ENCODE data around the gene LSP1.
"Not testable (repeated sequence)": the region's sequence is repeated elsewhere in the genome, so short reads cannot be mapped to it uniquely, and the experiment has no call there.

Gene LSP1

DNA sequence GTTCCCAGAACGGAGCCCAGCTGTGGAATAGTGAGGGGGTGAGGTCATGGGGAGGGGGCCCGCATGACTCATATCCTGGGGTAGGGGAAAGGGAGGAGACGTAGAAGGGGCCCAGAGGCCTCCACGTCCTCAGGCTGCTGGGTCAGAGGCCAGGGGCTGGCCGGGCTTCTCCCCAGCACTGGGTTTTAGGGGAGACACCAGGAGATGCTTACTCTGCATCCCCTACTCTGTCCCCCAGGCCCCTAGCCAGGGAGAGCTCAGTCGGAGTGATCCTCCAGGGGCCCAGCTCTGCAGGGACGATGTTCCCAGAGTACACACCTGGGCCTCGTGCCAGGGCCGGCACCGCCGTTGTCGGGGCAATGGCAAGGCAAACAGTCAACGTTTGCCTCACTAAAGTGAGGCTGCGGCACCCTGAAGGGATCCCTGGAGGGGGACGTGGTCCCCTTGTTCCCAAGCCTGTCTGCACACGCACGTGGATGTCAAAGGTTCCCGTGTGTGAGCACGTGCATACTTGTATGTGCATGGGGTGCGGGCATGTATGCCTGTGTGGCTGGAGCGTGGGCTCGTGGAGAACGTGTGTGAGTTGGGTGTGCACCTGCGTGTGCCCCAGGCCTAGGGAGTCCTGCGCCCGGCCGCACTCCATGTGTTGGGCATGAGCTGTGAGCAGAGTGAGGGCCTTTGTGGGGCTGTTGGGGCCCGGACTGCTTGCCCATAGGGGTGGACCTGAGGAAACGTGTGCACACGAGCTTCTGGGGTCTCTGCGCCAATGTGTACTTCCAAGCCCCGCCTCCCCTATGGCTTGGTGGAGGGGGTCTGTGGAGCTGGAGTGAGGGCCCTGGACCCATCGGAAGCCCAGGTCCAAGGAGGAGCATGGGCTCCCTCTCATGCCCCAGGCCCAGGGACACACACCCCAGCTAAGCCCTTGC lies 24.6 kb downstream of the LSP1 start:
- DNase-seq (ENCODE audit: low spot score): peak; percentile 7

DNA sequence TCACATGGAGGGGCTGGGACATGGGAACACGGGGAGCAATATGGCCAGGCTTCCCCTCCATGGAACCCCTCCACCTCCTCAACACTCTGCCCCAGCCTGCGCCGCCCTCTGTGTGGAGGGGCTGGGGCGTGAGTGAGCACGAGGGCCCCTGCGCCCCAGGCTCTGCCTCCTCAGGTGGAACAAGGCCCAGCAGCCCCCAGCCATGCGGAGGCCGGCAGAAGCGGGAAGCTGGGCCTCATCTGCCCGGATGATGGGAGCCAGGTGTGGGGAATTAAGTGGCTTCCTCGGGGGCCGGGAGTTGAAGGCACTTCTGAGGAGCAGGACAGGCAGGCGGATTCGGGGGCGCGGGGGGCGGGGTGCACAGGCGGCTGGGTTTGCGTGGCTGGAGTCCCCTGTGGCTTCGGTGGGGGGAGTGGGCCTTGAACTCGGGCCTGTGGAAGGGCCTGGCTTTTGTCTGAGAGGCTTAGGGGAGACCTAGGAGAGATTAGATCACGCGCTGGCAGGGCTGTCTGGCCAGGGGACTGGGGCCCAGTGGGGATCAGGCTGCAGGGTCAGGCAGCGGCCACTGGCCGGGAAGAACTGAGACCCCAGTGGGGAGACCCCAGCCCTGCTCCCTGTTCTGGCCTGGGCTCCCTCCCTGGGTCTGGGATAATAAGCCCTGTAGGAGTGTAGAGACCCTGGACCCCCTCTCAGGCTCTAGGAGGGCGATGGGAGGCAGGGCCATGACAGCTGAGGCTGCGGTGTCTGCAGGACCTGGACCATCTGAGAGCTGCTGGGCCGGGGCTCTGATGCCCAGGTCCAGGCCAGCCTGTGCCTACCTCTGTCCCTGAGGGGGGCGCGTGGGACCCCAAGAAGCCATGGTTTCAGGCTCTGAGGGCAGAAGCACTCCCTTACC lies 25.5 kb downstream of the LSP1 start:
- DNase-seq (ENCODE audit: low spot score): peak; percentile 11

DNA sequence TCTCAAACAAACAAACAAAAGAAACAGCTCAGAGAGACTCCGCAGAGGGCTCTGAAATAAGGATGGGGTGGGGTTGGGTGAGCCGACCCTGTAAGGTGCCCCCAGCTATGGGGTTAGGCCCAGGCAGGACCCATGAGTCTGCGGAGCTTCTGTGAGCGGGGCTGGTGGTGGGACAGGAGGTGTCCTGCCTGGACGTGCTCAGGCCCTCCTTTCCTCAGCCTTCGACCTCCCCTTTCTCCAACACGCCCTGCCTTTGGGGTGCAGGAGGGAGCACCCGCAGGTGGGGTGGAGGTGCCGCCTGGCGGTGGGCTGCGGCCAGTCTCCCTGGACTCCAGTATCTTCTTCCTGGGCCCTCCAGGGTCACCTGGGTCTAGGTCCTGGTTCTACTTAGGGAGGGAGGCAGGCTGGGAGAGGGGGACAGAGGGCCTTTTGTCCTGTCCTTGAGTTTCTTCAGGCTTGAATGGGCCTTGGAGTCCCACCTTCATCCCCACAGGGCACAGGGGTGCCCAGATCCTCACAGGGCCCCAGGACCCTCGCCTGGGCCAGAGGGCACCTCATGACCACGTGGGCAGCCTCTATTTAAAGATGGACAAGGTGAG lies 26.6 kb downstream of the LSP1 start:
- DNase-seq (ENCODE audit: low spot score): peak; percentile 5

DNA sequence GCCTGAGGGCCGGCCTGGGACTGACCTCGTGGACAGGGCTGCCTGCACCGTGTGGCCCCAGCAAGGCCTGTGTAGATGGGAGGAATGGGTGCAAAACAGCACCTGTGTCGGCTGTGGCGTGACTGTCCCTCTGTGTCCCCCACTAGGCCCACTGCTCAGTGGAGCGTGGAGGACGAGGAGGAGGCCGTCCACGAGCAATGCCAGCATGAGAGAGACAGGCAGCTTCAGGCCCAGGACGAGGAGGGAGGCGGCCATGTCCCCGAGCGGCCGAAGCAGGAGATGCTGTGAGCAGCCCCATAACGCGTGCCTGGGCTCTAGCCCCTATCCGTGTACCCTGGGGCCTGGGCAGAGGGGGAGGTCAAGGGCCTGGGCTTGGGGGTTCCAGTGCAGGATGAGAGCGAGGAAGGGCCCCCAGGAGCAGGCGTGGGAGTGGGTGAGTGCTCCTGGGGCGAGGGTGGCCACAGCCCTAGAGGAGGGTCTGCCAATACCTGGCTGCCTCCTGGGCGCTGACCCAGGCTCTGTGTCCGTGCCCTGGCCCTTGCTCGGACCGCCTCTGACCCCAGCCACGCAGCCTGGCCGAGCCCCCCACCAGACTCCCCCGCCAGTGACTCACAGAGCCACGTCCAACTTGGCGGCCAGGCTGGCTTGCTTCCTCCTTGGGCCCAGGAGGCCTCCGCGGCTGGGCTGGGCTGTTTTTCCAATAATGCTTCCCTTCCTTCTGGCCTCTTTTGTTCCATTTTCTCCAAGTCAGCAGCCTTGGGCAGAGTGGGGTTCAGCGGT lies 27.2 kb downstream of the LSP1 start:
- peak; percentile 61 for DNase-seq (ENCODE audit: low spot score)

DNA sequence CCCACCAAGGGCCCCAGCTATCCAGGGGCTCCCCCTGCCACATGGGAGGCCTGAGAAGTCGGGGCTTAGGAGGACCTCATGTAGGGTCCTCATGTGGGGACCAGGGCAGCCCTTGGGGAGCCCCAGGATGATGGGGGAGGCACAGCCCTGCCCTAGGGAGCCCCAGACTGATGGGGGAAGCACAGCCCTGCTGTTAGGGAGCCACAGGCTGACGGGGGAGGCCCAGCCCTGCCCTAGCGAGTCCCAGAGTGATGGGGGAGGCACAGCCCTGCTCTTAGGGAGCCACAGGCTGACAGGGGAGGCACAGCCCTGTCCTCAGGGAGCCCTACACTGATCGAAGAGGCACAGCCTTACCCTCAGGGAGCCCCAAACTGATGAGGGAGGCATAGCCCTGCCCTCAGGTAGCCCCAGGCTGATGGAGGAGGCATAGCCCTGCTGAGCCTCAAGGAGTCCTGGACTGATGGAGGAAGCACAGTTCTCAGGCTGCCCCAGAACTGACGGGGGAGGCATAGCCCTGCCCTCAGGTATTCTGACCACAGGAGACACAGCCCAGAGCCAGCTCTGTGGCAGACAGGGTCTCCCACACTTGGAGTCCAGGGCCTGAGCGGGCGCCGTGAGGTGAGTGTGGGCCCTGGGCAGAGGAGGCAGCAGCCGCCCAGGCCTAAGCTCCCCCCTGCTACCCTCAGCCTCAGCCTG lies 28.0 kb downstream of the LSP1 start:
- peak; percentile 11 for DNase-seq (ENCODE audit: low spot score)

DNA sequence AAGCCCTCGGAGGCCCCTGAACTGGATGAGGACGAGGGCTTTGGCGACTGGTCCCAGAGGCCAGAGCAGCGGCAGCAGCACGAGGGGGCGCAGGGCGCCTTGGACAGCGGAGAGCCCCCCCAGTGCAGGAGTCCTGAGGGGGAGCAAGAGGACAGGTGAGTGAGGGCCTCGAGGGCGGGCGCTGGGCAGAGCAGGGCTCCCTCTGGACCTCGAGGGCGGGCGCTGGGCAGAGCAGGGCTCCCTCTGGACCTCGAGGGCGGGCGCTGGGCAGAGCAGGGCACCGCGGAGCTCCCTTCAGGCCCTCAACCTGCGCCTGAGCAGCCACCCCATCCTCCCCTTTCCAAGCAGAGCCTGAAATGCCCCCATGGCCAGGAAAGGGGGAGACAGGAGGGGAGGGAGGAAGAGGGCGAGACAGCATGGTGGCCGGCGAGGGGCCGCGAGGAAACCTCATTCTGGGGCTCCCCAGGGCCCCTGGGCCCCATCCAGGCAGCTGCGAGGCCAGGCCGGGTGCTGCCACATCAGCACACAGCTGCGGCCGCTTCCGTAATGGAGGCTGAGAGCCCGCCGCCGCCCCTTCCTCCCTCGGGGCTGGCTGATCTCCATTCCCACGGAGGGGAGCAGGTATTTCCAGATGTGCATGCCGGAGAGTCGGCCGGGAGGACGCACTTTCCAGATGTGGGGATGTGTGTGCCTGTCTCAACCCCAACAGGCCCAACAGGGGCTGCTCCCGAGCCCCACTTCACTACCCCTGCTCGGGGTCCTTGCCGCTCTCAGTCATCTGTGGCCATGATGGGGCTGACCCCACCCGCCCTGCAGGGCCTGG lies 28.8 kb downstream of the LSP1 start:
- DNase-seq (ENCODE audit: low spot score): peak; percentile 11

DNA sequence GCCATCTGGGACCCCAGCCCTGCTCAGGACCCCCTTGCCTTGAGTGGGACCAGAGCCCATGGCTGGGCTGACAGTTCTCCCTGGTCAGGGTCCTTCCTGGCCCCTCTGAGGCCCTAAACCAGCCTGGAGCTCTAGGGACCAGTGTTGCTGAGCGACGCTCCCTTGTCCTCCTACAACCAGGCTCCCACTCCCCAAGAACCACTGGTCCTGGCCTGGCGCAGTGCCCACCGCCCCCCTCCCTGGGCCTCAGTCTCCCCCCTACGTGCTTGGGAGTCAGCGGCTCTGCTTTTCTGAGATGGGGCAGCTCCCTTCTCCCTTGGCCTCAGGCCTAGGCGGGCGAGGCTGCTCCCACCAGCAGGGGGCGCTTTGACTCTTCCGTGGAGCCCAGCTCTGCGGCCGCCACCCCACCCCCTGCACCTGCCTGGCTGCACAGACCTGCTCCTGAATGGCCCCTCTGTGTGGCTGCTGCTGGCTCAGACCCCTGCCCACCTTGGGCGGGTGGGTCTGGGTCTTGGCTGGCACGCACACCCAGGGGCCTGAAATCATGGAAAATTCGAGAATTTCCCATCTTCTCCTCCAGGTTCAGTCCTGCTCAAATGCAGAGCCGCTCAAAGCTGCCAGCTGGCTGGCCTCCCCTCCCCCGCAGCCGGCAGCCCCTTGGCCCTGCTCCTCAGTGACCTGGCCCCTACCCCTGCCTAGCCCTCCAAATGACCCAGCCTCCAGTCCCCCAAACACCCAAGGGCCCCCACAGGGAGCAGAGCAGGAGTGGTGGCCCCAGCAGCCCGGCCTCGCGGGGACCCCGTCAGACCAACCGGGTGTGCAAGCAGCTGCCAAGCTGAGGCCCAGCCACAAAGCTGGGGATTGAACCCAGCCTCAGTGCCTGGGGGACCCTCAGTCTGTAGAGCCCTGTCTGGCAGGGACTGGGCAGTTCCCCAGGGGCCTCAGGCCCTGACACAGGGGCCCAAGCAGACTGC lies 29.7 kb downstream of the LSP1 start:
- DNase-seq (ENCODE audit: low spot score): peak; percentile 92

DNA sequence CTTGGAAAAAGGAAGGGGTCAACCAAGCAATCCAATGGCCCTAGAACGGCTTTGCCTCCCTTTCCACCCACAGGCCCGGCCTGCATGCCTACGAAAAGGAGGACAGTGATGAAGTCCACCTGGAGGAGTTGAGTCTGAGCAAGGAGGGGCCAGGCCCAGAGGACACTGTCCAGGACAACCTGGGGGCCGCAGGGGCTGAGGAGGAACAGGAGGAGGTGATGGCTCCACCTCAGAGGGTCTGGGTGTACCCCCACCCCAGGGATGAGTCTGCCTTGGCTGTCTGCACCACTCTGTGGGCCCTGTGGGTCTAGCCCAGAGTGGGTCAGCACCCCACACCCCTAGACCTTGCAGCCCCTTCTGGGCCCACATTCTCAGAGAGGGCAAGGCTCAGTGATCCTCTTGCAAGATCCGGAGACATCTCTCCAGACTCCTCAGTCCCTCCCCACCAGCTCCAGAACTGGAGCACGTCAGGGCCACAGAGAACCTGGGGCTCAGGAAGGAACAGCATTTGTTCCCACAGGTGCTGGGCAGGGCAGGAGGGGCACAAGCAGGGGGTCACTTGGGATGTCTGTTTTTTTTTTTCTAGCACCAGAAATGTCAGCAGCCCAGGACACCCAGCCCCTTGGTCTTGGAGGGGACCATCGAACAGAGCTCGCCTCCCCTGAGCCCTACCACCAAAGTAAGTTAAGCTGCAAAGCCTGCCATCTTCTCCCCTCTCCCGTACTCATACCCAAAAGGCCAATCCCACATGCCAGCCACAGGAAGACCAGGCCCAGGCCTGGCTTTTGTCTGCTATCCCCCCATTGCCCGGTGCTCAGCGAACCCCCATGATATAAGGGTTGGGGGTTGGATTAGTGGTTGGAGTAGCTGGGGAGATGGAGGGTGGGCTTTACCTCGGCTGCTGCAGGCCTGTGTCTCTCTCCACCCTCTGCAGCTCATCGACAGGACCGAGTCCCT lies 30.7 kb downstream of the LSP1 start:
- peak; percentile 6 for DNase-seq (ENCODE audit: low spot score)

DNA sequence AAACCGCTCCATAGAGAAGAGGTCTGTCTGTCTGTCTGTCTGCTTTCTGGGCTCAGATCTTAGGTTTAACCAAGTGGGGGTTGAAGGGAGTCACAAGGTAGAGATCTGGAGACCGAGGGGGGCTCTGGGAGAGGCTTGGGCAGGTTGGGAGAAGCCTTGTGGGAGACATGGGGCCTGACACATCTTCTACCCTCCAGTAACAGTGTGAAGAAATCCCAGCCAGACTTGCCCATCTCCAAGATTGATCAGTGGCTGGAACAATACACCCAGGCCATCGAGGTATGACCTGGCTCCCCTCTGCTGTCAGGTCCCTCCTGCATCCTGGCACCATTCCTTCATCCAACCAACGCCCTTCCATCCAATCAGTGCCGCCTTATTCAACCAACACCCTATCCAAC lies 31.4 kb downstream of the LSP1 start:
- DNase-seq (ENCODE audit: low spot score): peak; percentile 8

DNA sequence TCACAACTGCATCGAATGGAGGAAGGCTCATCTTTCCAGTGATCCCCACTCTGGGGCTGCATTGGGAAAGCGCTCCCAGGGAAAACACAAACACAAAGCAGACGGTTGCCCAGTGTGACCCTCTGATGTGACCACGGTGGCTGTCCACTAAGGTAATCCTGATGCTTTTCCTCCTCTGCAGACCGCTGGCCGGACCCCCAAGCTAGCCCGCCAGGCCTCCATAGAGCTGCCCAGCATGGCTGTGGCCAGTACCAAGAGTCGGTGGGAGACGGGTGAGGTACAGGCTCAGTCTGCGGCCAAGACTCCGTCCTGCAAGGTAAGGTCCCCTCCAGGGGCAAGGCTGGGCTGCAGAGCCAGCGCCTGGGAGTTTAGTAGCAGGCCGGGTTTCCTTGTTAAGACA lies 33.7 kb downstream of the LSP1 start:
- not testable (repeated sequence) for DNase-seq (ENCODE audit: low spot score)

DNA sequence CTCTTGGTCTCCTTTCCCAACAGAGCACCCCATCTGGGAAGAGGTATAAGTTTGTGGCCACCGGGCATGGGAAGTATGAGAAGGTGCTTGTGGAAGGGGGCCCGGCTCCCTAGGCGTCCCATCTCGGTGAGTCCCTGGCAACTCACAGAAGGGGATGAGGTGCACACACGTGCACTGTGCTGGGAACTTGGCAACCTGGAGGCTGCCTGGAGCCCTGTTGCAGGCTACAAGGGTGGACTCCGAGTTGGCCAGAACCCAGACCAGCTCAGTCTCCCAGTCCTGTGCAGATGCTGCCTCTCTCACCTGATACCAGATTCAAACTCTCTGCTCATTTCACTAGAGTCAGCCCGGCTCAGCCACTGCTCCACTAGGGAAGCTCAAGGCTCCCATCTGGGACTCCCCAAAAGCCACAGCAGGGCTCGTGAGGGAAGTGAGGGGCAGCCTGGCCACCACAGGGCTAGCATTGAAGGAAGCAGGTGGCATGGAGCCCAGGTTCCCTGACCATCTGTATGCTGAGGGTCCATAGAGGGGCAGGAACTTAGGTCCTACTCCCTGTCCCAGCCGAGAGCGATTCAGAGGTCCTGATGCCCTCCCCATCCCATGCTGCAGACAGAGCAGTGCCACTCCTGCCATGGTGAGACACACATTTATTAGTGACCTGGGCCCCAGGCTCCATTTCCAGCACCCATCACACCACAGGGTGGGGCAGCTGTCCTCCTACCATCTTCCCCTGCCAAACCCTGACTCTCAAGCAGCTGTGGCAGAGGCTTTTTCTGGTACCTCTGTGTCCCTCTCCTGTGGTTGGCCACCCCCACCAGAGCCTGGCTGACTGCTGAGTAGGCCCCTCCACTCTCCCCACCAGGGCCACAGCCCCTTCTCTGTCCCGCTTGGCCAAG lies 34.8 kb downstream of the LSP1 start:
- DNase-seq (ENCODE audit: low spot score): no peak

DNA sequence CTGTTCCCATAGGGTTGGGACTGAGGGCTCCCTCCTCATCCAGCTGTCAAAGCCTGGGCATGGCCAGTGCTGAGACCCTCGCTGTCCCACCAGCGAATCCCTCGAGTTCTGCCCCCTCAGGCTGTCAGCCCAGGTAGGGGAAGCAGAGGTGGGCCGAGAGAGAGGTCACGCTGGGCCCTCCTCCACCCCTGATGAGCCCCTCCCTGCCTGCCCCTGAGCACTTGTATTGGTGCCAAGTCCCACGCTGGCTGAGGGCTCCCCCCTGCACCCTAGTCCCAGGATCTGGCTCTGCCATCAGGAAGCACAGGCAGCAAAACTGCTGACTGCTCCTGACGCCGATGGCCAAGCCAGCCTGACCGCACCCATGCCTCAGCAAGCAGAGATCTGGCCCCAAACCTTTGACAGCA lies 35.5 kb downstream of the LSP1 start:
- DNase-seq (ENCODE audit: low spot score): peak; percentile 6

DNA sequence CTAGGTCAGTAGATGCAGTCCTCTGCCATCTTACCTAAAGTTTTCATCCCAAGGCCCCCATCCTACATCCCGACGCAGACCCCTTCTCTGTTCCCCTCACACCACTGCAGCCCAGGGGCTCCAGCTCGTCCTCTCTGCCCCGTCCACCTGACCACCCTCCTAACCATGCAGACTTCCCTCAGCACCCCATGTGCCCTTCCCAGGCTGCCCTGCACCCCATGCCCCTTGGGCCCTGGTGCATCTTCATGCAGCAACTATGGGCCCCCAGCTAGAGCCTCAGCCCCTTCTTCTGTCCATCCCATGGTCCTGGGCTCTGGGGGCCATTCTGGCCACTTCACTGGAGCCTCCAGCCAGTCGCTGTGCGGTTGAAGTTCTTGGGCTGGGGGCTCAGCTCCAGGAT lies 35.9 kb downstream of the LSP1 start:
- DNase-seq (ENCODE audit: low spot score): peak; percentile 7

DNA sequence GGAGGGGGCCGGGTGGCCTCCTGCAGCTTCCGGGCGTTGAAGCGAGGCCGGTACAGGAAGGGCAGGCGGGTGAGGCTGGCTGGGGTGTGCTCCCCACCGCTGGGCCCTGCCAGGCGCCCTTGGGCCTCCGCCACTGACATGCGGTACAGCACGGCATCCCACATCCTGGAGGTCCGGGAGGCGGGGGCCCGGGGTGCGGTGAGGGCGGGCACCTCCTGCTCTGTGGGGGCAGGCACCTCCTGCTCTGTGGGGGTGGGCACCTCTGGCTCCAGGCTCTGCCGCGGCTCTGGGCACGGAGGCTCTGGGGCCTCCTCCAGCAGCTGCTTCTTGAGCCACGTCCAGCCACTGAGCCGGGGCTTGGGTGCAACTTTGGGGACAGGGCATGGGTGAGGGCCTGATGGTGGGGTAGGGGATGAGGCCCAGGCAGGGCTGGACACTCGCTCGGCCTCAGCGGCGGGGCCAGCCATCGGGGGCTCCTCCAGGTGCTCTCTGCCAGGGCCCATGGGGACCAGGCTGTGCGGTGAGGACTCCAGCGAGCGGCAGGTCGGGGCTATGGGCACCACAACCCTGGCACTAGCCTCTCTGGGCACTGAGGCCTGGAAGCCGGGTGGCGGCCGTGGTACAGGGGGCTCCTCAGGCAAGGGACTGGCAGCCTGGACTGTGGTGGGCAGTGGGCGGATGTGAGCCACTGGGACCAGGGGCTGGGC lies 36.5 kb downstream of the LSP1 start:
- peak; percentile 10 for DNase-seq (ENCODE audit: low spot score)

DNA sequence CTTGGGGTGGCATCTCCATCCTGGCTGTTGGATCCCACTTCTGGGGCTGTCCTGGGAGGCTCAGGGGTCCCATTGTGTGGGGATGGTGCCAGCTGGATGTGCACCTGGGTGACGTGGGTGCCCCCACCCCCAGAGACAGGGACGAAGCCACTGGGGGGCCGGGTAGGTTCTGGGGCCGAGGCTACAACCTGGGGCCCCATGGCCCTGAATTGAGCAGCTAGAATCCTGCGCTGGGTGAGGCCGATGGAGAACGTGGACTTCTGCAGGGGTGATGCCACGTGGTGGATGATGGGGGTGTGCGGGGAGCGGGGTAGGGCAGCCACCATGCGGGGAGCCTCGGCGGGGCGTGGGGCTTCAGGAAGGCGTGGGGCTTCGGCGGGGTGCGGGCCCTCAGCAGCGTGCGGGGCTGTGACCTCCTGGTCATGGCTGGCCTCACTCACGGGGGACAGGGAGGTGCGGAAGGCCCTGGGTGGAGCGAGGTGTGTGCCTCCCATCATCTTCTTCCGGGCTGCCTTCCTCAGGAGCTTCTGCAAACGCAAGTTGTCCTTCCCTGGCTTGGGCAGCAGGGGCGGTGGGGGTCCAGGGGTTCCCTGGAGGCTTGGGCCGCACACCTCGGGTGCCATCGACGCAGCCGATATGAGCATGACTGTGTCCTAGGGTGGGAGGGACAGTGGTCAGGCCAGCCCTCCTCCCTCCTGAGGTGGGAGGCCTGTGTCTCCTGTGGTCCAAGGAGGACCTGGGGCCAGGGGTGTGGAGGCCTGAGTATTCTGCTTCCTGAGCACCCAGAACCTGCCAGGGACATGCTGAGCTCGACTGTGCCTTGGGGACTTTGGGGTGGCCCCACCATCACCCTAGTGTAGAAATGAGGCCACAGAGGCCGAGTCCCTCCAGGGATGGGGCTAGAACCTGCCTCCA lies 37.3 kb downstream of the LSP1 start:
- DNase-seq (ENCODE audit: low spot score): peak; percentile 12

Data from AG20443 (cell line).